ENCODE results near the gene HYLS1. TPM values are rescaled to one million over a fixed set of nuclear protein-coding genes. Genes with fewer than 3 reads are reported as not detected.

The HYLS1 gene
- total RNA-seq, 1 donor from 2014 or later: 8.9 TPM

DNA sequence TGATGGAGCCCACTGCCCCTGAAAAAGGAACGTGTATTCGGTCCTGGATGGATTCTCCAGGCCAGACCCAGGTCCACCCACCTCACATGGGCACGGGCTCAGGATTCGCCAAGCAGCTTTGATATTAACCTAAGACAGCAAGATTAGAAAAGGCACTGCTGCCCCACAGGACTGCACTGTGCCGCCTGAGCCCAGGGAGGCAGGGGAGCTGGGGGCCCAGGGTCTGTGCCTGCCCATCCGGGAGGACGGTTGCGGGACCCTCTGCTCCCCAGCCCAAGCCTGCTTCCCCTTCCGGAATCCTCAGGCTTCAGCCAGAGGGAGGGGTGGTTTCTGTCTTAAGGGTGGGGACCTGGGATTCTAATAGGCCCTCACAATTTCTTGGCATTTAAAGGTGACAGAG, 44.8 kb downstream of the HYLS1 start:
- no peak for DNase-seq (ENCODE audit: extremely low read depth, low read depth, low spot score)

DNA sequence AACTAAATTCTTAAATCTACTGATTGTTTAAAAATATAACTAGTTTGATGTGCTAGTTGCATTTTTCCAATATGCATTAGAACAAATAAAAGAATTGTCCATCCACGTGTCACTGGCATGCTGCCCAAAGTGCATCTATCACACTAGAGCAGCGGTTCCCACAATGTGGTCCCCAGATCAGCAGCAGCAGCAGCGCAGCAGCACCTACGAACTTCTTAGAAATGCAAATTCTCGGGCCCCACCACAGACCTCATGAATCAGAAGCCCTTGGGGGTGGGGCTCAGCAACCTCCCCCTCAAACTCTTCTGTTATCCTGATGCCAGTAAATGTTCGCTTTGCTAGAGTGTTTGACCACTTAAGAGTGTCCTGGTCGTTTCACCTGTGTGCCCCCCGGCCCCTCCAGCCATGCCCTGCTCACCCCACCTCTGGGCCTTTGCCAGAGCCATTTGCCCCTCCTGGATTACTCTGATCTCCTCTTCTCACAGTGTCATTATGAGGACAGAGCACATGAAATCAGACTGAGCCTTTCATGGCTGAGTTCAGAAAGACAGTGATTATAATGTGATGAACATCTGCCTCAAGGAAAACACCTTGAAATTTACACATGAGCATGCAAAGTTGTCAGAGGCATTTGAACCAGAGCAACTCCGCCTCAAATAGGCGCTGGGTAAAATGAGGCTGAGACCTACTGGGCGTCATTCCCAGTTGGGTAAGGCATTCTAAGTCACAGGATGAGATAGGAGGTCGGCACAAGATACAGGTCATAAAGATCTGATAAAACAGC, 45.8 kb downstream of the HYLS1 start:
- no peak for DNase-seq (ENCODE audit: extremely low read depth, low read depth, low spot score)

DNA sequence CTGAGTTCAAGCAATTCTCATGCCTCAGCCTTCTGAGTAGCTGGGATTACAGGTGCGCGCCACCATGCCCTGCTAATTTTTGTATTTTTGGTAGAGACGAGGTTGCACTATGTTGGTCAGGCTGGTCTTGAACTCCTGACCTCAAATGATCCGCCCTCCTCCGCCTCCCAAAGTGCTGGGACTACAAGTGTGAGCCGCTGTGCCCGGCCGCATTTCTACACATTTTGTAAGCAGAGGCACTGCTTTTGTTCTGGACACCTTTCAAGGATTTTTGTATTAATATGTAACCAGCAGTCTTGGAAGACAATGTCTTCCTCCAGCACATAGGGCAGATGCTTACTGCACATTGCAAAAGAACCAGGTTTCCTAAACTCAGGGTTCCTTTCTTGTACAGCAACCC, 47.0 kb downstream of the HYLS1 start:
- DNase-seq (ENCODE audit: extremely low read depth, low read depth, low spot score): no peak

DNA sequence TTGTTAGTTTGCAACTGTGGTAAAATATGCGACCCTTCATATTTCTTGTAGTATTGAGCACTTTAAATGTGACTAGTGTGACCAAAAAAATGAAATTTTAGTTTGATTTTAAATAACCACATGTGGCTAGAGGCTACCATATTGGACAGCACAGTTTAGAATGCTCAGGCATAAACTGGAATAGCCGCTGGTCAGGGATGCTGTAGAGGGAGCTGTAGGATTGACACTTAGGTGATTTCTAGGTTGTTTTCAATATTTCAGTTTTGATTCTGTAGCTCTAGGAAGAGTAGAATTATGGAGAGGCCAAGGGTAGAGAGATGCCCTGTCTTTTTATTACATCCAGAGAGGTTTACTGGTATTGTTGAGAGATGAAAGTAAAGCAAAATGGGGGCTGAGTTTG, 47.6 kb downstream of the HYLS1 start:
- DNase-seq (ENCODE audit: extremely low read depth, low read depth, low spot score): no peak

DNA sequence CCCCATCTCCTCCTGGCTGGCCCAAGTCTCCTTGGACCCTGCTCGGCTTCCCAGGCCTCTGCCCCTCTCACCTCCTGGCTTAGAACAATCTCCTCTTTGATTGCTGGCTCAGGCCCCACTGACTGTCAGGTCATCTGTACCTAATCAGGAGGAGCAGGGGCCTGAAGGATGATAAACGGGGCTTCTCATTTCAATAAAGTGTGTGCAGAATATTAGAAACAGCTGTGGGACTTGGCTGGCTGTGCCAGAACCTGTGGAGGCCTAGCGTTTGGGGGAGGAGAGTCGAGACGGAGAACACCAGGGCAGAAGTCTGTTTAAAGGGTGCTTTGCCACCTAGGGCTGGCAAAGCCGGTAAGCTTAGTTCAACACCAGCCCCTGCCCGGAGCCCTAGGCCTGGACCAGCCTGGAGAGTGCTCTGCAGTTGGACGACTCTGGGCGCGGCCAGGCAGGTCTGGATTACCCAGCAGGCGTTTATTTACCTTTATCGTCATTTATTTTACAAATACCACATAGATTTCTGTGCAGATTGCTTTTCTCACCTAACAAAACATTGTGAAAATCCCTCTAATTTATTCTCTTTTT, 48.2 kb downstream of the HYLS1 start:
- DNase-seq (ENCODE audit: extremely low read depth, low read depth, low spot score): no peak

DNA sequence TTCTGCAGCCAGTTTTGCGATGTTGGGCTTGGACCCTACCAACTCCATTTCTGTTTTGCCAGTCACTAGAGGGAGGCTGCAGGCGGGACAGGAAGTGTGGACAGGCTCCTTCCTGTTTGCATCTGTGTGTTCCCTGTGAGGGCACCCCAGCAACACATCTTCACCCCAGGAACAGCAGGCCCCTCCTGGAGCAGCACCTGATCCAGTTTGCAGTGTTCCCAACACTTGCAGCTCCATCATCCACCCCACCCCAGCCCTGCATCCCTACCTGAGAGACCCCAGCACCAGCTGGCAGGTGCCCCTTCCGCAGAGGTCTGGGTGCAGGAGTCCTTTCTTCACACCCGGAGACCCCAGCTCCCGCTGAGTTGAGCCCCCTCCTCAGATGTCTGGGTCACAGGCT, 51.0 kb downstream of the HYLS1 start:
- DNase-seq (ENCODE audit: extremely low read depth, low read depth, low spot score): no peak

DNA sequence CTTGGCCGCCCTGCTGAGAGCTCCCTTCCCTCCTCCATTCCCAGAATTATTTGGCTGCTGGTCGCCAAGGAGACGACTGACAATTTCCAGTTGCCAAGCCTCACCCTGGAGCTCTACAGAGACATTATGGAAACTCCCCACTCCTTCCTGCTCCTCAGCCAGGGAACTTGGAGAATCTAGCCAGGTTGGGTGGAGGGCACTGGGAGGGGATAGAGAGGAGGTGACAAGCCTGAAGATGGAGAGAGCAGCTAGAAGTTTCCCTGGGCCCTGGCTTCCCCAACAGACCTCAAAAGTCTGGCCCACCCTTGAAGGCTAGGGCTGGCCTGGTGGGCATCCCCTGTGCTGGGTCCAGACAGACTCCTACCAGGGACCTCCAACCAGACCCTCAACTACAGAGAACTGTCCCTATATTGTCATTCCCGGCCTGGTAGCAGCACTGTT, 51.6 kb downstream of the HYLS1 start:
- no peak for DNase-seq (ENCODE audit: extremely low read depth, low read depth, low spot score)

DNA sequence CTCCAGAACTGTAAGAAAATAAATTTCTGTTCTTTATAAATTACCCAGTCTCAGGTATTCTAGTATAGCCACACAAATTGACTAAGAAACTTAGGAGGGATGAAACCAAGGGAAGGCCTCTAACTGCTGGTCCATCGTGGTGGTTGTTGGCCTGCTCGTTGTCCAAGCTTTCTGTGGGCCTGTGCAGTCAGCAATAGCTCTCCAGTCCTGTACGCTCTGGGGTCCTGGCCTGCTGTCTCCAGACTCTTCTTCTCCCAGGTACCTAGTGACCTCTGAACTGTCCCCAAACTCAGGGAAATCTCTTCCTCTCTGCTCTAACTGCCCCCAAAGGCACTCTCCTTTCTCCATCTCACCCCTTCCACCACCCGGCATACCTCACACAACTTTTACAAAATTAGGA, 52.7 kb downstream of the HYLS1 start:
- DNase-seq (ENCODE audit: extremely low read depth, low read depth, low spot score): no peak

DNA sequence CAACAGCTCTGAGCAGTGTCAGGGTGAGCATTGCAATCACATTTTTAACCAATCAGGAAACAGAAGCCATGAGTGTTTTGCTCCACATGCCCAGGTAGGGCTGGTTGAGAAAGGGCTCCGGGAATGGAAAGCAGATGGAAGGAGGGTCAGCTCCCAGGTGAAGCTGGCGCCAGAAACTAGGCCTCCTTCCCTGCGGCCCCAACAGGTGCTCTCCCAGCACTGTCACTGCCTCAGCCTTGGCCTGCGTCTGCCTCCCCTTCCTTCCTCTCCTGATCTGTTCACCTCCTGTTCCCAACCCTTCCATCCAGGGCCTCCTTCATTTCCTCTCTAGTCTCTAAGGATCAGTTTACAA, 53.8 kb downstream of the HYLS1 start:
- no peak for DNase-seq (ENCODE audit: extremely low read depth, low read depth, low spot score)

DNA sequence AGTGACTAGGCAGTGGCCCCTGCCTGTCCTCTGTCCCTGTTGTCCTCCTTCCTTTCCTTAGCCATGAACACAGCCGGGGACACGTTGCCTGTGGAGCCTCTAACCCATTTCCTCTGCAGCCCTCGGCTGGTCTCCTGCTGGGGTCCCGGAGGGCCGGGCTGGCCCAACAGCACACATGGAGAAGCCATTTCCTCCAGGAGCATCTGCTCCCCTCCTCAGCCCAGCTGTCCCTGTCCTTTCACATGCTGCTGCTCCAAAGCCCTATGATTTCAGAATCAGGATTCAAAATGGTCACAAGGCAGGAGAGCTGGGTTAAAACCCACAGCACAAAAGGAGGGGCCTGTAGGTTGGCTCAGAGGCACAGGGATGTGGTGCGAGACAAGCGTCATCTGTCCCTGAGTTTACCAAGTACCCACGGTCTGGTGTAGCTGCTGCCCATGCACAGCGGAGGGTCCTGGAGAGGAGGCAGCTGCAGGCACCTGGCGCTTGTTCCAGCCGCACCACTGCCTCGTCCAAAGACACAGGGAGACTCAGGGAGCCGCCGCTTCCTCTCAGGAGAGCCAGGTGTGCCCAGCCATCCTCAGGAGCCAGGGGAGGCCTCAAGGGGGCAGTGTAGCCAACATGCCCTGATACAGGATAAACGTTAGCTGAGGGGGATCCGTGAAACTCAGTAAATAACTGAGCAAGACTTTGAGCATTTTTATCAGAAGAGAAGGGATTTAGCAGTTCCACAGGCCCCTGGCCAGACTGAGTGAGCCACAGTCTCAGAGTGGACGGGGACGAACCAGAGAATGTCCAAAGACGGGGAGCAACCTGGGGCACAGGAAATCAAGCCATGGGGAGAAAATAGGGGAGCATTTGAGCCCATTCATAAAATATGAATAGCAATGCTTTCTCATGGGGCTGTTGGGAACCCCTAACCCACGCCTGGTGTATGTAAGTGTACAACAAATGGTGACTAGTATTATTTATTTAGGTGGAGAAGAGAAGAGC, 54.4 kb downstream of the HYLS1 start:
- DNase-seq (ENCODE audit: extremely low read depth, low read depth, low spot score): no peak

DNA sequence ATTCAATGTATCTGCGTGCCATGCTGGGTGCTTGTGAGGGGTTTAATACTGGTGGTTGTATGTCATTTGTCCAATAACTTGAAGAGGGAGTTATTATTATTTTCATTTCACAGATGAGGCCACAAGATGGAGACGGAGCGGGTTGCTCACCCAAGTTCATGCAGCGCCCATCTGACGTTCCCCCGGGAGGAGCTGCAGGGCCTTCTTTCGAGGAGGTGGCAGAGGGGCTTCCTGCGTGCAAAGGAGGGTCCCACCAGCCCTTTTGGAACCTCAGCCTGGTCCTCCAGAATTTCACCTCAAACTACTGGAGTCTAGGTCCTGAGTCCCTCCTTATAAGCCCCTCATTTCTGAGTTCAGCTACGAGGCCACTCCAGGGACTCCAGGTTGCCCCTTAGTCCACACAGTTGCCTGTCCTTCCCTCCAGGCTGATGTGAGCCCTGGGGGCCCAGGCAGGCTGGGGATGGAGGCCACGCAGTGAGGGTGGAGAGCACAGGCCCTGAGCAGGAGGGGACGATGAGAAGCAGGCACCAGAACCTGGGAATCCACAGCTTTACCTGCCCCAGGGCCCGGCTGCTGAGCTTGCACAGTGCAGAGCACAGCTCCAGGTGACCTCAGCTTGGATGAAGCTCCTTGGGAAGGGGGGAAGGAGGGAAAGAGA, 55.4 kb downstream of the HYLS1 start:
- DNase-seq (ENCODE audit: extremely low read depth, low read depth, low spot score): no peak

DNA sequence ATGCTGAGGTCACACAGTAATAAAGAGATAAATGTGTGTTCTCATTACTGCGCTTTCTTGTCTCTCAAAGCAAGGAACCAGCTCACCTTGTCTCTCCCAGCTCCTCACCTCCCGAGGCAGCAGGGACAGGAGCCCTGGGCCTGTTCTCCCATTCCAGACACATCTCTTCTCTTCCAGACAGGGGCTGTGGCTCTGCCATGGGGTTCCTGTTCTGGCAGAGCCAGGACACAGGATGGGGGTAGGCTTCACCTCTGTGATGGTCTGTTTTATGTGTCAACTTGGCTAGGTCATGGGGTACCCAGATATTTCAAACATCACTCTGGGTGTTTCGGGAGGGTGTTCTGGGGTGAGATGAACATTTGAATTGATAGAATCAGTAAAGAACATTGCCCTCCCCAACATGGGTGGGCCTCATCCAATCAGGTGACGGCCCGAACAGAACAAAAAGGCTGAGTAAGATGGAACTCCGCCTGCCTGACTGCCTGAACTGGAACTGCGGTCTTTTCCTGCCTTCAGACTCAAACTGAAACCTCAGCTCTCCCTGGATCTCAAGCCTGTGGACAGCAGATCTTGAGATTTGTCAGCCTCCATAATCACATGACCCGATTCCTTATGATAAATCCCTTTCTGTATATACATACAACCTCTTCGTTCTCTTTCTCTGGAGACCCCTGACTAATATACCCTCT, 56.3 kb downstream of the HYLS1 start:
- no peak for DNase-seq (ENCODE audit: extremely low read depth, low read depth, low spot score)

DNA sequence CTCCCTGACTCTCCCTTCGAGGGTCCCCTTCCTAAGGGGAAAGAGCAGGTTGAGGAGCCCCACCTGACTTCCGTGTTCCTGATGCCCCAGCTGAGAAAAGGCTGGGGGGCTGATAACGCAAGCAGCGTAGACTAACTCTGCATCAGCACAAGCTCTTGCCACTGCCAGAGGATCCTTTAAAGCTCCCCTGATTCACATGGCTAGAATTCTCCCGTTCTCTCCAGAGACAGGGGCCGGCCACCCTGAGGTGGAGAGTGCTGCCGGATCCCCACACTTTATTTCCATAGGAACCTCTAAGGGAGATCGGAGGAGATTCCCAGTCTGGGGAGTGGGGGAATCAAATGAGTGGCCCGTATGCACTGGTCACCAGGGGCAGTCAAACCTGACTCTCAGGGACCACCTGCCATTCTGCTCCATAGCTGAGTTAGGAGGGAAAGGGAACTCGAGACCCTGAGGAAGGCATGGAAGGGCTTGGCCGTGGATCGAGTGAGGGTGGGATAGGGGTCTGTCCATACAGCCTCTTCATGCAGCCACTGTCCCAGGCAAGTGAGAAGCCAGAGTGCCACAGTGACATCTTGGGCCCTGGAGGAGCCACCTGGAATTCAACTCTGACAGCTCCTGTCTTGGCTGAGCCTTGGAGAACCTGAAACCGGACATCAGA, 57.0 kb downstream of the HYLS1 start:
- DNase-seq (ENCODE audit: extremely low read depth, low read depth, low spot score): no peak

DNA sequence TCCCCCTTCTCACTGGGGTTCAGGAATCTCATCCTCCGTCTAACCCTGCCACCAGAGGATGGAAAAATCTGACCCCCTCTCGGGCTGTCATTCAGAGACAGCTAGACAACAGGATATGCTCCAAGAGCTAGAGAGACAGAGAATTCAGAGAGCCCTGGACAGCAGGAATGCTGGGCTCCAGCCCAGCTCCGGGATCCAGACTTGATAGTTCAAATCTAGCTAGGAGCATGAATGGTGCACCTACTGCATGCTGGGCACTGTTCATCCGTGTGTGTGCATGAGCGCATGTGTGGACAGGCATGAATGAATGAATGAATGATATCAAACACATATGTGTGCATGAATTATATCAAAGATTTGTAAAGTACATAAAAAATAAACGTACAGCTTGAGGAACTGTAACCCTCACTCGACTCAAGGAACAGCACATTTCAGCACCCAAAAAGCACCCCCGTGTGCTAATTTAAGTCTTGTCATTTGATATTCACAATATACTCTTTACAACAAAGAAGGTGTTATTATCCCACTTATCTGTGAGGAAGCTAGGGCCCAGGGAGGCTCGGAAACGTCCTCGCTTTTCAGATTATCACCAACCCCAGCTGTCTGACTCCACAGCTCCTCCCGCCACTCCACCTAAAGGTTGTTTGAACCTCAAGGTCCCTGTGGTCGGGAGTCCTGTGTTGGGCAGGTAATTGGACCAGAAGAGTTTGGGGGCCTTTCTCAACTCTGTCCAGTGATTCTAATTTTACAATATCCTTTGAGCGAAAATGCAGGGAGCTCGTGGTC, 57.7 kb downstream of the HYLS1 start:
- no peak for DNase-seq (ENCODE audit: extremely low read depth, low read depth, low spot score)

DNA sequence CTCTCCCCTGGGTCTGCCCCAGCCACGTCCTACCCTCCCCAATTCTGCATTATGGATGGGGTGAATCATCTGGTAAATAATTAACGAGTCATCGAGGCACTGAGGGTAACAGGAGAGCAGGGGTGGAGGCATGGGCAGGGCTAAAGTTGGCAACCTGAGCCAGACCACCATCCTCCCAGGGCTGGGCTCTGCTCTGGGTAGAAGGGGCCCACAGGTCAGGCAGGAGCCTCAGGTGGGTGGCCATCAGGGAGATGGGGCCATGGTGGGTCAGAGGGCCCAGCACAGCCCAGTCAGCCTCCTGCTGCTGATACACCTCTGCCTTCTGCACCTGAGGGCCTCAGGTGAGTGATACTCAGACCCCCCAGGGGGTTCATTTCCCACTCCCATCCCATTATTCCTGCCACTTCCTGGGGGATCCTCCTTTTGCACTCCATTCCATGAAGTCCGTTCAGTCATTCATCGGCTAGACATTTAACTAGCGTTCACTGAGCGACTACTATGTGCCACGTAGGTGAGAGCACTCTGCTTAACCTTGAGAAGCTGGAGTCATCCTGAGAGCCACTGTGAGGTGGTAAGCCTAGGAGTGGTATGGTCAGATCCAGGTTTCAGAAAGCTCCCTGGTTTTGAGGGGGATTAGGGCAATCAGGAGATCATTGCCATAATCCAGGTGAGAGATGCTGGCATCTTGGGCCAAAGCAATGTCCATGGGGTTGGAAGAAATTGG, 58.5 kb downstream of the HYLS1 start, which contains the start of gene VSIG10L2:
Gene VSIG10L2, plus strand, starts transcription at position 248 of the 724 bp plus-strand sequence. Its CDS starts 12 bp downstream, at position 260.
- no peak for DNase-seq (ENCODE audit: extremely low read depth, low read depth, low spot score)

DNA sequence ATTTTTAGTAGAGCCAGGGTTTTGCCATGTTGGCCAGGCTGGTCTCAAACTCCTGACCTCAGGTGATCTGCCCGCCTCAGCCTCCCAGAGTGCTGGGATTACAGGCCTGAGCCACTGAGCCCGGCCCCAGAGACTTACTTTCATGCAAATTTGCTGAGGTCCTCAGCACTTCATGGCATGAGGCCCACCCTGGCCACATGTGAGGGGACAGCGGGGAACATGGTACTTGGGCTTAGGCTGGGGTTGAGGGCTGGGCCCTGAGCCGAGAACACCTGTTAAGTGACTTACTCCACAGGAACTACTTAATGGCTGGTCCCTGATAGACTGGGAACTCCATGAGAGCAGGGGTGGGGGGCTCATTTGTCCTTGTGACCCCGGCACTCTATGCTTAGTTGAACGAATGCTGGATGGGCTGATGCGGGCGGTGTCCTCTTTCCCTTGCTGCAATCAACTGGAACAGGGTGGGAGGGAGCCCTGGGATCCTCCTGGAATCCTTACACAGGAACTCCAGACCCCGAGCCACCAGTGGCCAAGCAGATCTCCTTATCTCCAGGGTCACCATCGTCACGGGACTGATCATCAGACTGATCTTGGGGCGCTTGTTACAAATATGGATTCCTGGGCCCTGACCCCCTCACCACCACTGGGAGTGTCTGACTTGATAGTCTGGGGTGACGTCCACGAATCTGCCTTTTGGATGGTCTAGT, 59.4 kb downstream of the HYLS1 start:
- no peak for DNase-seq (ENCODE audit: extremely low read depth, low read depth, low spot score)

DNA sequence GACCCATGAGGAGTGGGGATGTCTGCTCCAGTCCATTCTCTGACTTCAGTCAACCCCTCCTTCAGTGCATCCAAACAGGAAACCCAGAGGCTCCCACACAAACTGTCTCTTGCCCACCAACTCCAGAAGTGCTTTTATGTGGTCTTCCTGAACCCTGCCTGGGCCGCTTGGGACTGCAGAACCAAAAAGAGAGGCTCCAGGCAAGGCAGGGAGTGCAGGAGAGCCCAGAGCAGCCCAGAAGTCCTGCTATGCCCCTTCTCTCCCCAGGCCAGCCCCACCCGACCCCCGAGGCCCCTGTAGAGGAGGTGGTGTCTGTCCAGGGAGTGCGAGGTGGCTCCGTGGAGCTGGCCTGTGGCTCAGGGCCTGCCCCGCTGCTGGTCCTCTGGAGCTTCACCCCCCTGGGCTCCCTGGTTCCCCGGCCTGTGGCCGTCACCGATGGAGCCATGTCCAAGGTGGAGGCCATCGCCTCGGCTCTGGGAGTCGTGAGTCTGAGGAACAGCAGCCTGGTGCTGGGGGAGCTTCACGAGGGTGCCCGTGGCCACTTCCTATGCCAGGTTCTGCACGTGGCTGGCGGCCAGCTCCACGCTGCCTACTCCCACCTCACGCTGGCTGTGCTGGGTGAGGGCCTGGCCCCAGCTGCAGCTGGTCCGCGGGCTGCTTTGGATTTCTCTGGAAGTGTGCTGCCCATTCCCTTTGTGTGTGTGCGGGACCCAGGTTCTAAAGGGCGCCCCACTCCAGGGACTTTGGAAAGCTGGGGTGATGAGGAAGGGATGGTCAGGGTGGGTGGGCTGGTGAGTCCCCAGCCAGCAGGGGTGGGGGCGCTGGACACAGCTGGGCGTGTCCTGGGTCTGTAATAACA, 60.2 kb downstream of the HYLS1 start:
- no peak for DNase-seq (ENCODE audit: extremely low read depth, low read depth, low spot score)
